Mammary epithelial cell (primary cell): ENCODE data around the gene NDUFS6.

Source experiments
- CTCF ChIP-seq, 2 donors: IDR thresholded peaks in 1 of 2; conservative IDR thresholded peaks in 1 of 2; 2 replicates each; pipeline ENCODE4 v1.5.1; 2011 to 2012; ENCODE audit warnings: inconsistent platforms in 2 of 2, low read length in 2 of 2, mild to moderate bottlenecking in 2 of 2, control low read depth in 1 of 2, low read depth in 1 of 2; ENCODE audit not compliant: insufficient read depth in 1 of 2; ENCODE audit errors: extremely low read depth in 1 of 2
- EZH2 ChIP-seq: IDR thresholded peaks from 2 replicates; pipeline ENCODE4 v1.6.1; 2012; ENCODE audit warnings: low read length, inconsistent platforms, borderline replicate concordance

- TF ChIP-seq CTCF (conservative IDR thresholded peaks at IDR 0.05 in 1 of 2, IDR thresholded peaks at IDR 0.05 in 1 of 2; ENCODE audit: extremely low read depth in 1 of 2, insufficient read depth in 1 of 2, low read depth in 1 of 2, low read length in 2 of 2) (no peak), EZH2 (no peak)
Observed at GRCh38 chr5:1756481-1756880, 44.7 kb upstream of the NDUFS6 start.
